ENCODE results near the gene GRIK3. TPM values are rescaled to one million over a fixed set of nuclear protein-coding genes. Genes with fewer than 3 reads are reported as not detected.

GRIK3 gene
- total and polyA plus RNA-seq, 2 experiments from 2014 or later, result 0.31 to 2.9 TPM

GRCh38 chr1:36883315-36883949 is 150.9 kb downstream of the GRIK3 start:
- H3K4me3 Mint-ChIP-seq, result no peak overlapping the region
- TF ChIP-seq NANOG (IDR thresholded peaks at IDR 0.05; ENCODE audit: borderline replicate concordance), result no peak
- TF ChIP-seq ZNF462 (CRISPR knock-in tag; IDR thresholded peaks at IDR 0.05), result no peak
- no peak for TF ChIP-seq POLR2AphosphoS5 (IDR thresholded peaks at IDR 0.05; ENCODE audit: low read depth)
- TF ChIP-seq JUNB (IDR thresholded peaks at IDR 0.05; ENCODE audit: unreplicated experiment), result no peak
- no peak for TF ChIP-seq ETS1 (IDR thresholded peaks at IDR 0.05)
- TF ChIP-seq ZNF331 (CRISPR knock-in tag; IDR thresholded peaks at IDR 0.05; ENCODE audit: low read depth), result no peak
- TF ChIP-seq STAT1 (IDR thresholded peaks at IDR 0.05; ENCODE audit: unreplicated experiment), result no peak
- TF ChIP-seq REST (IDR thresholded peaks at IDR 0.05; ENCODE audit: unreplicated experiment), result no peak
- TF ChIP-seq EZH2 (IDR thresholded peaks at IDR 0.05; ENCODE audit: low read depth, unreplicated experiment), result no peak
- no peak for TF ChIP-seq CTCF (conservative IDR thresholded peaks at IDR 0.05; ENCODE audit: low read depth in 2 of 2)
- no peak for TF ChIP-seq ZNF114 (CRISPR knock-in tag; IDR thresholded peaks at IDR 0.05)
- TF ChIP-seq CREB1 (CRISPR knock-in tag; IDR thresholded peaks at IDR 0.05; ENCODE audit: low read depth), result no peak
- TF ChIP-seq EZH2phosphoT487 (IDR thresholded peaks at IDR 0.05; ENCODE audit: unreplicated experiment), result no peak
- no peaks in the 10 kb centered on the region for H3K36me3 Mint-ChIP-seq (ENCODE audit: low read depth)
- DNase-seq (ENCODE audit: low spot score) (no peak), ATAC-seq (no peak)
- H3K27ac Mint-ChIP-seq, result no peak overlapping the region
- no peak overlapping the region for H3K4me2 ChIP-seq
- H3K9me2 ChIP-seq (ENCODE audit: insufficient read depth), result no peaks in the 10 kb centered on the region; the same call in 1 of the 2 replicates
- H3K4me3 ChIP-seq, result no peak overlapping the region
- no peaks in the 10 kb centered on the region for H3K27me3 ChIP-seq (ENCODE audit: insufficient read depth)
- no peak overlapping the region for H2AFZ ChIP-seq
- H3K27me3 Mint-ChIP-seq (ENCODE audit: insufficient read depth, low read depth, poor library complexity), result peaks cover 11% of the 10 kb centered on the region
- no peaks in the 10 kb centered on the region for H3F3A ChIP-seq (replicated peaks; ENCODE audit: low read depth)
- H3K79me2 ChIP-seq (replicated peaks; ENCODE audit: insufficient read depth), result no peaks in the 10 kb centered on the region
- peaks cover 5% of the 10 kb centered on the region; the same call in 1 of the 3 replicates for H3K4me1 Mint-ChIP-seq
- H3K27ac ChIP-seq (ENCODE audit: low read depth), result no peak overlapping the region
- no peaks in the 10 kb centered on the region for H3K4me1 ChIP-seq (ENCODE audit: insufficient read depth)
- H3K36me3 ChIP-seq (ENCODE audit: insufficient read depth), result no peaks in the 10 kb centered on the region
- H3K9me3 Mint-ChIP-seq, result no peaks in the 10 kb centered on the region
- H4K20me1 ChIP-seq (replicated peaks; ENCODE audit: insufficient read depth), result no peaks in the 10 kb centered on the region
